GM19099 (cell line): ENCODE measurements around the gene GPATCH8.

Experiments used
- POLR2A ChIP-seq: IDR thresholded peaks from 3 replicates; pipeline ENCODE4 v1.6.1; 2011; ENCODE audit warnings: low read depth; ENCODE audit not compliant: insufficient read length; ENCODE audit errors: extremely low read depth

The GPATCH8 gene

GRCh38 chr17:44503147-44504029 lies at the start of gene GPATCH8:
GPATCH8 (minus strand) TSS chr17:44503406; CDS start chr17:44503370, 36 bp downstream.
- TF ChIP-seq POLR2A: peak; percentile 79

- TF ChIP-seq POLR2A: no peak
These were observed 49.2 kb upstream of the GPATCH8 start for GRCh38 chr17:44552361-44552760.

- no peak for TF ChIP-seq POLR2A
These were observed 46.5 kb upstream of the GPATCH8 start for GRCh38 chr17:44549686-44550085.

- no peak for TF ChIP-seq POLR2A
These were observed 45.4 kb upstream of the GPATCH8 start for GRCh38 chr17:44548376-44549230.

- TF ChIP-seq POLR2A: no peak
These were observed 44.5 kb upstream of the GPATCH8 start for GRCh38 chr17:44547625-44548267.

GRCh38 chr17:44546671-44547606 lies 43.7 kb upstream of the GPATCH8 start:
- no peak for TF ChIP-seq POLR2A

GRCh38 chr17:44543905-44544523 lies 40.8 kb upstream of the GPATCH8 start:
- TF ChIP-seq POLR2A: no peak

- TF ChIP-seq POLR2A: no peak
These were observed 40.2 kb upstream of the GPATCH8 start for GRCh38 chr17:44543213-44543904.

GRCh38 chr17:44541884-44542581 lies 38.8 kb upstream of the GPATCH8 start:
- no peak for TF ChIP-seq POLR2A

GRCh38 chr17:44540246-44541084 lies 37.3 kb upstream of the GPATCH8 start:
- TF ChIP-seq POLR2A: no peak

GRCh38 chr17:44539673-44540072 lies 36.5 kb upstream of the GPATCH8 start:
- no peak for TF ChIP-seq POLR2A
